ACC112 (cell line): Measurements from ENCODE around the gene HAPLN1.

Experiments used
- H2AFZ ChIP-seq: fragments of 200-600 bp; sonication (generic); one replicate; pipeline ENCODE4 v1.6.0; 2017; ENCODE audit warnings: antibody characterized with exemption, low read length; ENCODE audit not compliant: unreplicated experiment
- H3K27ac ChIP-seq: fragments of 200-600 bp; sonication (generic); 2 replicates; pipeline ENCODE4 v1.5.1; 2014; ENCODE audit warnings: low read depth, mild to moderate bottlenecking, antibody characterized with exemption, low read length, moderate library complexity
- H3K27me3 ChIP-seq: fragments of 200-600 bp; sonication (generic); 2 replicates; pipeline ENCODE4 v1.6.1; 2014; ENCODE audit warnings: mild to moderate bottlenecking, antibody characterized with exemption, low read length, moderate library complexity, mixed read lengths; ENCODE audit not compliant: insufficient read depth
- H3K36me3 ChIP-seq: fragments of 200-600 bp; sonication (generic); 2 replicates; pipeline ENCODE4 v1.6.1; 2016; ENCODE audit warnings: mild to moderate bottlenecking, antibody characterized with exemption, low read length, moderate library complexity, mixed read lengths; ENCODE audit not compliant: insufficient read depth
- H3K4me1 ChIP-seq: fragments of 200-600 bp; sonication (generic); one replicate; pipeline ENCODE4 v1.6.1; 2016; ENCODE audit warnings: low read length, mixed read lengths; ENCODE audit not compliant: insufficient read depth, unreplicated experiment, control insufficient read depth
- H3K4me3 ChIP-seq: fragments of 200-600 bp; sonication (generic); 2 replicates; pipeline ENCODE4 v1.5.1; 2014; ENCODE audit warnings: mild to moderate bottlenecking, low read depth, low read length
- H3K79me2 ChIP-seq: fragments of 200-600 bp; sonication (generic); one replicate; pipeline ENCODE4 v1.6.0; 2016; ENCODE audit warnings: low read length; ENCODE audit not compliant: control insufficient read depth, unreplicated experiment, insufficient read depth

The HAPLN1 gene

GRCh38 chr5:83687124-83687619 lies 33.5 kb downstream of the HAPLN1 start:
- H3K27ac ChIP-seq, result no peak overlapping the region
- H3K79me2 ChIP-seq, result no peaks in the 10 kb centered on the region
- H3K36me3 ChIP-seq, result no peaks in the 10 kb centered on the region
- no peaks in the 10 kb centered on the region for H3K27me3 ChIP-seq
- H3K4me1 ChIP-seq, result no peaks in the 10 kb centered on the region
- no peak overlapping the region for H3K4me3 ChIP-seq
- no peak overlapping the region for H2AFZ ChIP-seq

GRCh38 chr5:83686251-83686650 lies 34.4 kb downstream of the HAPLN1 start:
- Histone ChIP-seq H2AFZ (no peak overlapping the region), H3K27ac (no peak overlapping the region), H3K4me1 (no peaks in the 10 kb centered on the region), H3K4me3 (no peak overlapping the region), H3K36me3 (no peaks in the 10 kb centered on the region), H3K27me3 (no peaks in the 10 kb centered on the region), H3K79me2 (no peaks in the 10 kb centered on the region)

GRCh38 chr5:83683836-83684235 lies 36.8 kb downstream of the HAPLN1 start:
- Histone ChIP-seq H3K79me2 (no peaks in the 10 kb centered on the region), H3K27ac (no peak overlapping the region), H3K4me3 (no peak overlapping the region), H2AFZ (no peak overlapping the region), H3K36me3 (no peaks in the 10 kb centered on the region), H3K4me1 (no peaks in the 10 kb centered on the region), H3K27me3 (no peaks in the 10 kb centered on the region)

- Histone ChIP-seq H3K4me1 (no peaks in the 10 kb centered on the region), H3K27ac (no peak overlapping the region), H3K79me2 (no peaks in the 10 kb centered on the region), H3K36me3 (no peaks in the 10 kb centered on the region), H3K27me3 (no peaks in the 10 kb centered on the region), H2AFZ (no peak overlapping the region), H3K4me3 (no peak overlapping the region)
Observed at GRCh38 chr5:83672646-83673045, 48.0 kb downstream of the HAPLN1 start.

- H3K27me3 ChIP-seq, result no peaks in the 10 kb centered on the region
- H3K4me3 ChIP-seq, result no peak overlapping the region
Observed at GRCh38 chr5:83672158-83672557, 48.5 kb downstream of the HAPLN1 start.

GRCh38 chr5:83665631-83666030 lies 55.0 kb downstream of the HAPLN1 start:
- Histone ChIP-seq H3K4me3 (no peak overlapping the region), H3K36me3 (no peaks in the 10 kb centered on the region), H3K27ac (no peak overlapping the region), H3K27me3 (no peaks in the 10 kb centered on the region), H2AFZ (no peak overlapping the region), H3K79me2 (no peaks in the 10 kb centered on the region), H3K4me1 (no peaks in the 10 kb centered on the region)

More at GRCh38 chr5:83672158-83672557, 48.5 kb downstream of the HAPLN1 start:
- Histone ChIP-seq H3K79me2 (no peaks in the 10 kb centered on the region), H2AFZ (no peak overlapping the region), H3K27ac (no peak overlapping the region), H3K4me1 (no peaks in the 10 kb centered on the region), H3K36me3 (no peaks in the 10 kb centered on the region)

GRCh38 chr5:83662558-83662957 lies 58.1 kb downstream of the HAPLN1 start:
- H3K4me1 ChIP-seq, result no peaks in the 10 kb centered on the region
- H3K27me3 ChIP-seq, result no peaks in the 10 kb centered on the region
- H3K4me3 ChIP-seq, result no peak overlapping the region
- H3K27ac ChIP-seq, result no peak overlapping the region
- H2AFZ ChIP-seq, result no peak overlapping the region
- no peaks in the 10 kb centered on the region for H3K79me2 ChIP-seq
- no peaks in the 10 kb centered on the region for H3K36me3 ChIP-seq

- Histone ChIP-seq H2AFZ (no peak overlapping the region), H3K79me2 (no peaks in the 10 kb centered on the region), H3K4me1 (peaks cover 6% of the 10 kb centered on the region), H3K27me3 (no peaks in the 10 kb centered on the region), H3K36me3 (no peaks in the 10 kb centered on the region), H3K27ac (no peak overlapping the region), H3K4me3 (no peak overlapping the region)
Observed at GRCh38 chr5:83657807-83658525, 62.7 kb downstream of the HAPLN1 start.

GRCh38 chr5:83654427-83654994 lies 66.1 kb downstream of the HAPLN1 start:
- H3K36me3 ChIP-seq, result no peaks in the 10 kb centered on the region
- no peaks in the 10 kb centered on the region for H3K79me2 ChIP-seq
- no peak overlapping the region for H3K27ac ChIP-seq
- no peak overlapping the region for H2AFZ ChIP-seq
- no peaks in the 10 kb centered on the region for H3K27me3 ChIP-seq
- H3K4me1 ChIP-seq, result peaks cover 6% of the 10 kb centered on the region
- no peak overlapping the region for H3K4me3 ChIP-seq

- H2AFZ ChIP-seq, result no peak overlapping the region
- H3K36me3 ChIP-seq, result no peaks in the 10 kb centered on the region
- H3K4me1 ChIP-seq, result peaks cover 6% of the 10 kb centered on the region
- no peak overlapping the region for H3K27ac ChIP-seq
- no peak overlapping the region for H3K4me3 ChIP-seq
- no peaks in the 10 kb centered on the region for H3K27me3 ChIP-seq
- no peaks in the 10 kb centered on the region for H3K79me2 ChIP-seq
Observed at GRCh38 chr5:83653669-83654068, 67.0 kb downstream of the HAPLN1 start.

- Histone ChIP-seq H3K4me1 (no peaks in the 10 kb centered on the region), H3K27me3 (no peaks in the 10 kb centered on the region), H3K36me3 (no peaks in the 10 kb centered on the region), H3K27ac (no peak overlapping the region), H3K79me2 (no peaks in the 10 kb centered on the region), H2AFZ (peak overlapping the region; percentile 12), H3K4me3 (no peak overlapping the region)
Observed at GRCh38 chr5:83645936-83646335, 74.7 kb downstream of the HAPLN1 start.
